Neuronal stem cell (in vitro differentiated cells): ENCODE measurements around the gene RPS3A.

Experiments used
- DNase-seq: peaks from one replicate; pipeline ENCODE4 v3.0.0-alpha.2; 2013; ENCODE audit warnings: low spot score
- H2AFZ ChIP-seq: one replicate; pipeline ENCODE4 v1.6.1; 2013; ENCODE audit warnings: mild to moderate bottlenecking, low read length, inconsistent platforms
- H2AK5ac ChIP-seq: 2 replicates; pipeline ENCODE4 v1.6.1; 2013; ENCODE audit warnings: low read depth, mild to moderate bottlenecking, inconsistent platforms, low read length, moderate library complexity, mixed read lengths
- H2BK120ac ChIP-seq: 2 replicates; pipeline ENCODE4 v1.6.1; 2013; ENCODE audit warnings: low read depth, mild to moderate bottlenecking, inconsistent platforms, low read length, moderate library complexity, mixed read lengths
- H2BK12ac ChIP-seq: one replicate; pipeline ENCODE4 v1.6.1; 2013; ENCODE audit warnings: low read length, inconsistent platforms
- H2BK15ac ChIP-seq: 2 replicates; pipeline ENCODE4 v1.6.1; 2013; ENCODE audit warnings: mild to moderate bottlenecking, low read length, inconsistent platforms, mixed read lengths
- H2BK5ac ChIP-seq: one replicate; pipeline ENCODE4 v1.6.1; 2013; ENCODE audit warnings: inconsistent platforms, mild to moderate bottlenecking, low read length, moderate library complexity
- H3K14ac ChIP-seq: one replicate; pipeline ENCODE4 v1.6.1; 2013; ENCODE audit warnings: low read length, inconsistent platforms
- H3K18ac ChIP-seq: 2 replicates; pipeline ENCODE4 v1.6.1; 2013; ENCODE audit warnings: low read length, inconsistent platforms
- H3K23ac ChIP-seq: 2 replicates; pipeline ENCODE4 v1.6.1; 2013; ENCODE audit warnings: low read depth, mild to moderate bottlenecking, mixed read lengths, low read length, inconsistent platforms; ENCODE audit not compliant: poor library complexity
- H3K27ac ChIP-seq: replicated peaks from 3 replicates; pipeline ENCODE4 v1.5.1; 2013; ENCODE audit warnings: low read length, inconsistent platforms
- H3K27me3 ChIP-seq, 3 experiments: 2 replicates each; pipeline ENCODE4 v1.6.1; 2013; ENCODE audit warnings: low read length in 3 of 3, mild to moderate bottlenecking in 2 of 3, inconsistent platforms in 1 of 3, low read depth in 1 of 3, mixed read lengths in 1 of 3, moderate library complexity in 1 of 3; ENCODE audit not compliant: control insufficient read depth in 3 of 3, insufficient read depth in 3 of 3
- H3K36me3 ChIP-seq, 2 donors: replicated peaks in 1 of 2; 2 replicates each; pipeline ENCODE4 v1.6.1; 2013; ENCODE audit warnings: low read length in 2 of 2; ENCODE audit not compliant: control insufficient read depth in 2 of 2, insufficient read depth in 2 of 2
- H3K4ac ChIP-seq: 2 replicates; pipeline ENCODE4 v1.6.1; 2013; ENCODE audit warnings: inconsistent platforms, mild to moderate bottlenecking, low read length, moderate library complexity
- H3K4me1 ChIP-seq, 2 donors: 1 replicate in 1 of 2; 2 replicates in 1 of 2; pipeline ENCODE4 v1.6.1; 2013; ENCODE audit warnings: low read length in 2 of 2, low read depth in 1 of 2; ENCODE audit not compliant: control insufficient read depth in 2 of 2, insufficient read depth in 1 of 2
- H3K4me2 ChIP-seq: one replicate; pipeline ENCODE4 v1.6.1; 2013; ENCODE audit warnings: mild to moderate bottlenecking, low read length, inconsistent platforms; ENCODE audit not compliant: insufficient read depth, poor library complexity, severe bottlenecking
- H3K4me3 ChIP-seq, 2 donors: 2 replicates each; pipeline ENCODE4 v1.5.1; 2013; ENCODE audit warnings: low read length in 2 of 2, mild to moderate bottlenecking in 2 of 2, inconsistent platforms in 1 of 2, moderate library complexity in 1 of 2
- H3K79me1 ChIP-seq: one replicate; pipeline ENCODE4 v1.6.1; 2013; ENCODE audit warnings: low read depth, mild to moderate bottlenecking, inconsistent platforms, low read length, moderate library complexity
- H3K9ac ChIP-seq: one replicate; pipeline ENCODE4 v1.6.1; 2013; ENCODE audit warnings: mild to moderate bottlenecking, low read depth, low read length, inconsistent platforms; ENCODE audit not compliant: poor library complexity
- H3K9me3 ChIP-seq, 2 donors: replicated peaks in 1 of 2; 2 replicates each; pipeline versions ENCODE3 to v1.6.1; 2013; ENCODE audit warnings: low read length in 2 of 2, mild to moderate bottlenecking in 2 of 2, inconsistent platforms in 1 of 2, low read depth in 1 of 2, mixed read lengths in 1 of 2, moderate library complexity in 1 of 2; ENCODE audit not compliant: control insufficient read depth in 2 of 2, insufficient read depth in 1 of 2
- H4K8ac ChIP-seq: one replicate; pipeline ENCODE4 v1.6.1; 2013; ENCODE audit warnings: low read depth, mild to moderate bottlenecking, inconsistent platforms, low read length, moderate library complexity
- H4K91ac ChIP-seq: one replicate; pipeline ENCODE4 v1.6.1; 2013; ENCODE audit warnings: low read length, low read depth, mild to moderate bottlenecking, inconsistent platforms; ENCODE audit not compliant: poor library complexity
- WGBS, 2 donors: extraction: QIAGEN DNeasy Blood & Tissue Kit; methylation state at CpG; one replicate each; pipeline ENCODE4 v1.1.7; 2013; ENCODE audit warnings: missing lambda C conversion rate in 2 of 2, mixed read lengths in 1 of 2; ENCODE audit not compliant: insufficient read length in 2 of 2, insufficient replicate concordance in 1 of 2; ENCODE audit errors: extremely low coverage in 2 of 2; 5-methylcytosine and 5-hydroxymethylcytosine counted together

Gene RPS3A

GRCh38 chr4:151144329-151145072 is 45.1 kb downstream of the RPS3A start:
- Histone ChIP-seq H3K23ac (no peak overlapping the region), H3K27ac (no peak overlapping the region), H2BK5ac (no peak overlapping the region), H3K79me1 (no peaks in the 10 kb centered on the region), H2AFZ (no peak overlapping the region), H4K8ac (no peak overlapping the region), H3K4me1 (no peaks in the 10 kb centered on the region), H3K36me3 (peaks cover 5 to 97% of the 10 kb centered on the region in 2 donors), H3K9me3 (peaks cover 0 to 2% of the 10 kb centered on the region in 2 donors), H3K4me3 (no peak overlapping the region), H3K4ac (no peak overlapping the region), H4K91ac (no peak overlapping the region), H3K14ac (no peak overlapping the region), H2BK12ac (no peak overlapping the region), H3K18ac (no peak overlapping the region), H3K4me2 (no peak overlapping the region), H2BK15ac (no peak overlapping the region), H3K27me3 (no peaks in the 10 kb centered on the region), H2AK5ac (no peak overlapping the region), H2BK120ac (no peak overlapping the region), H3K9ac (no peak overlapping the region)
- WGBS, 2 donors = no CpG with 5 or more reads among the region's 5 CpGs
- no peak for DNase-seq

- H4K8ac ChIP-seq = no peak overlapping the region
- no peaks in the 10 kb centered on the region for H3K4me1 ChIP-seq
- peaks cover 3 to 75% of the 10 kb centered on the region in 2 donors for H3K36me3 ChIP-seq
- H3K4me2 ChIP-seq = no peak overlapping the region
- H3K23ac ChIP-seq = no peak overlapping the region
- H3K4me3 ChIP-seq = no peak overlapping the region
- H3K9ac ChIP-seq = no peak overlapping the region
- H2BK12ac ChIP-seq = no peak overlapping the region
- H2BK15ac ChIP-seq = no peak overlapping the region
- no peak for DNase-seq
- H3K18ac ChIP-seq = no peak overlapping the region
- H3K4ac ChIP-seq = no peak overlapping the region
- H3K79me1 ChIP-seq = no peaks in the 10 kb centered on the region
- H4K91ac ChIP-seq = no peak overlapping the region
- H2AFZ ChIP-seq = no peak overlapping the region
- H3K27ac ChIP-seq = no peak overlapping the region
- no peaks in the 10 kb centered on the region for H3K27me3 ChIP-seq
- no peak overlapping the region for H2BK120ac ChIP-seq
- H3K9me3 ChIP-seq = peaks cover 0 to 2% of the 10 kb centered on the region in 2 donors
- no CpG with 5 or more reads among the region's 3 CpGs for WGBS, 2 donors
- H2BK5ac ChIP-seq = no peak overlapping the region
- H2AK5ac ChIP-seq = no peak overlapping the region
- H3K14ac ChIP-seq = no peak overlapping the region
These were observed 47.6 kb downstream of the RPS3A start for GRCh38 chr4:151147000-151147399.

GRCh38 chr4:151148261-151148660 is 48.8 kb downstream of the RPS3A start:
- Histone ChIP-seq H3K4me1 (no peaks in the 10 kb centered on the region), H3K36me3 (peaks cover 2 to 62% of the 10 kb centered on the region in 2 donors)
- WGBS, 2 donors = no CpG with 5 or more reads among the region's 4 CpGs

GRCh38 chr4:151150821-151151580 is 51.6 kb downstream of the RPS3A start:
- H3K9me3 ChIP-seq = no peaks in the 10 kb centered on the region
- H4K91ac ChIP-seq = no peak overlapping the region
- no peak overlapping the region for H2BK5ac ChIP-seq
- no peak overlapping the region for H3K4me3 ChIP-seq
- DNase-seq = no peak
- no peak overlapping the region for H3K27ac ChIP-seq
- H3K27me3 ChIP-seq = no peaks in the 10 kb centered on the region
- H3K36me3 ChIP-seq = peaks cover 0 to 43% of the 10 kb centered on the region in 2 donors
- no peak overlapping the region for H3K4ac ChIP-seq
- no peak overlapping the region for H3K23ac ChIP-seq
- no peak overlapping the region for H2BK120ac ChIP-seq
- H3K14ac ChIP-seq = no peak overlapping the region
- no peak overlapping the region for H3K18ac ChIP-seq
- H2AK5ac ChIP-seq = no peak overlapping the region
- no peak overlapping the region for H2BK15ac ChIP-seq
- H4K8ac ChIP-seq = no peak overlapping the region
- no CpG with 5 or more reads among the region's 9 CpGs for WGBS, 2 donors
- no peaks in the 10 kb centered on the region for H3K79me1 ChIP-seq
- no peak overlapping the region for H2BK12ac ChIP-seq
- no peaks in the 10 kb centered on the region for H3K4me1 ChIP-seq
- H3K4me2 ChIP-seq = no peak overlapping the region
- H3K9ac ChIP-seq = no peak overlapping the region
- no peak overlapping the region for H2AFZ ChIP-seq

More at GRCh38 chr4:151148261-151148660, 48.8 kb downstream of the RPS3A start:
- H2BK120ac ChIP-seq = no peak overlapping the region
- no peak overlapping the region for H3K4ac ChIP-seq
- no peak overlapping the region for H3K9ac ChIP-seq
- no peak overlapping the region for H3K23ac ChIP-seq
- no peak overlapping the region for H2BK5ac ChIP-seq
- no peak overlapping the region for H3K18ac ChIP-seq
- H3K4me3 ChIP-seq = no peak overlapping the region
- H3K9me3 ChIP-seq = peaks cover 0 to 2% of the 10 kb centered on the region in 2 donors
- H3K79me1 ChIP-seq = no peaks in the 10 kb centered on the region
- no peak overlapping the region for H2BK15ac ChIP-seq
- H4K8ac ChIP-seq = no peak overlapping the region
- H3K27ac ChIP-seq = no peak overlapping the region
- H3K14ac ChIP-seq = no peak overlapping the region
- no peak overlapping the region for H3K4me2 ChIP-seq
- no peak overlapping the region for H2BK12ac ChIP-seq
- H2AK5ac ChIP-seq = no peak overlapping the region
- H3K27me3 ChIP-seq = no peaks in the 10 kb centered on the region
- DNase-seq = no peak
- H2AFZ ChIP-seq = no peak overlapping the region
- no peak overlapping the region for H4K91ac ChIP-seq
